Spleen (tissue), 7 donors: ENCODE measurements around the gene GPR78.

Source experiments
- CTCF ChIP-seq, 11 experiments: fragments of 200-600 bp in 7 of 11; fragments of 450-650 bp in 4 of 11; sonication (generic) in 4 of 11; IDR thresholded peaks in 8 of 11; conservative IDR thresholded peaks in 3 of 11; 1 replicate in 7 of 11; 2 replicates in 4 of 11; pipeline versions ENCODE4 v1.4.0 to v1.8.0; 2016 to 2021; ENCODE audit warnings: antibody characterized with exemption in 11 of 11, inconsistent platforms in 4 of 11, mild to moderate bottlenecking in 1 of 11
- POLR2A ChIP-seq, 3 donors: fragments of 450-650 bp; IDR thresholded peaks; one replicate each; pipeline ENCODE4 v1.5.1; 2017; ENCODE audit warnings: antibody characterized with exemption in 3 of 3, mild to moderate bottlenecking in 1 of 3
- donor health status: DM: no; HTN: no; CAD: no; lungs with moderate emphysema.
- donor health status: DM: no; HTN: no; CAD: no.
- donor health status: DM: no; HTN: no; CAD: no.

GRCh38 chr4:8612646-8613045, 32.5 kb downstream of the GPR78 start:
- TF ChIP-seq CTCF (IDR thresholded peaks at IDR 0.05 in 8 of 11, conservative IDR thresholded peaks at IDR 0.05 in 3 of 11) (no peak), POLR2A (IDR thresholded peaks at IDR 0.05) (no peak)
